GM12878 (cell line): Measurements from ENCODE around the gene TXNL1. TPM values are rescaled to one million over a fixed set of nuclear protein-coding genes. Genes with fewer than 3 reads are reported as not detected.
A peak's percentile ranks its signal among the peaks of the same experiment; 100 is the strongest.

ENCODE experiments used
- ATAC-seq: fragments of 200-7000 bp; cut with Tn5 transposase; 3 replicates; pipeline ENCODE4 v1.9.1; 2020; ENCODE audit warnings: mild to moderate bottlenecking, moderate library complexity
- BruUV-seq: library from RNA; stranded (reverse); fragments of 400-500 nt; replicated peaks from 2 replicates; lab custom pipeline; 2021; lab: Mats Ljungman, UMichigan
- CTCF ChIA-PET: fragments of 300-600 bp; sonication (Branson Sonifier 250); formaldehyde crosslinking; extraction: SDS; loops from one replicate; lab custom pipeline; 2021; ENCODE audit warnings: inconsistent platforms; lab: Yijun Ruan, JAX
- POLR2A ChIA-PET: fragments of 350-600 bp; formaldehyde crosslinking; extraction: SDS; loops from one replicate; lab custom pipeline; 2021; ENCODE audit warnings: inconsistent platforms; lab: Charles Lee
- RAD21 ChIA-PET: fragments of 300-600 bp; sonication (Branson Sonifier 250); formaldehyde crosslinking; loops from one replicate; lab custom pipeline; 2023; ENCODE audit warnings: antibody characterized with exemption; ENCODE audit not compliant: unreplicated experiment; lab: Charles Lee
- SMC1A ChIA-PET: fragments of 300-600 bp; sonication (Branson Sonifier 250); formaldehyde crosslinking; loops from one replicate; lab custom pipeline; 2023; ENCODE audit not compliant: unreplicated experiment, uncharacterized antibody; lab: Charles Lee
- DNase-seq: peaks from one replicate; pipeline ENCODE4 v3.0.0-alpha.2; 2011; ENCODE audit warnings: low read depth, low spot score
- FAIRE-seq: peaks from 3 replicates; lab custom pipeline; 2011; peaks lifted over from hg19 to GRCh38; lab: Jason Lieb, UNC
- H2AFZ ChIP-seq: 2 replicates; pipeline ENCODE4 v1.6.0; 2011; ENCODE audit warnings: low read depth, low read length, control low read depth; ENCODE audit not compliant: control insufficient read depth
- H3K27ac ChIP-seq: 2 replicates; pipeline ENCODE4 v1.5.1; 2011; ENCODE audit warnings: control low read depth; ENCODE audit not compliant: control insufficient read depth, insufficient read depth
- H3K27me3 ChIP-seq, 2 experiments: replicated peaks in 1 of 2; 2 replicates each; pipeline versions ENCODE4 v1.6.0 to v1.6.1; 2011; ENCODE audit warnings: low read length in 1 of 2; ENCODE audit not compliant: control insufficient read depth in 2 of 2, insufficient read depth in 2 of 2
- H3K36me3 ChIP-seq, 2 experiments: 2 replicates each; pipeline ENCODE4 v1.5.1; 2011; ENCODE audit warnings: low read length in 1 of 2; ENCODE audit not compliant: control insufficient read depth in 2 of 2, insufficient read depth in 2 of 2
- H3K4me1 ChIP-seq: 2 replicates; pipeline ENCODE4 v1.6.1; 2011; ENCODE audit warnings: mild to moderate bottlenecking, low read length, moderate library complexity, mixed read lengths; ENCODE audit not compliant: control insufficient read depth, insufficient read depth
- H3K4me2 ChIP-seq: 2 replicates; pipeline ENCODE4 v1.6.0; 2011; ENCODE audit warnings: control low read depth; ENCODE audit not compliant: control insufficient read depth, insufficient read depth
- H3K4me3 ChIP-seq: fragments of 200-600 bp; sonication (generic); 2 replicates; pipeline ENCODE4 v1.5.1; 2016
- H3K79me2 ChIP-seq: 2 replicates; pipeline ENCODE4 v1.6.0; 2011; ENCODE audit warnings: low read length; ENCODE audit not compliant: control insufficient read depth, insufficient read depth
- H3K9ac ChIP-seq: 2 replicates; pipeline ENCODE4 v1.8.0; 2011; ENCODE audit warnings: low read length, control low read depth, mixed read lengths; ENCODE audit not compliant: control insufficient read depth, insufficient read depth
- H3K9me3 ChIP-seq: replicated peaks from 3 replicates; pipeline ENCODE4 v1.5.1; 2011; ENCODE audit warnings: mild to moderate bottlenecking, low read length; ENCODE audit not compliant: control insufficient read depth, insufficient read depth
- H4K20me1 ChIP-seq: 2 replicates; pipeline ENCODE4 v1.6.0; 2011; ENCODE audit not compliant: control insufficient read depth, insufficient read depth
- FOXM1 ChIP-seq: IDR thresholded peaks from 2 replicates; pipeline ENCODE4 v1.6.1; 2012; ENCODE audit warnings: low read depth, mild to moderate bottlenecking, inconsistent platforms, low read length, moderate library complexity
- MTA3 ChIP-seq: IDR thresholded peaks from 2 replicates; pipeline ENCODE4 v1.6.1; 2012; ENCODE audit warnings: low read length, inconsistent platforms, borderline replicate concordance
- NFYA ChIP-seq: IDR thresholded peaks from 2 replicates; pipeline ENCODE4 v1.6.1; 2011; ENCODE audit warnings: low read depth, mild to moderate bottlenecking, low read length, improper control_type of control experiment, borderline replicate concordance
- POLR2A ChIP-seq: IDR thresholded peaks from 2 replicates; pipeline ENCODE4 v1.6.1; 2011; ENCODE audit warnings: low read depth, mild to moderate bottlenecking, low read length
- POLR2AphosphoS2 ChIP-seq: IDR thresholded peaks from 2 replicates; pipeline ENCODE4 v1.6.1; 2011; ENCODE audit warnings: low read depth, mild to moderate bottlenecking, low read length, improper control_type of control experiment, moderate library complexity
- RAD21 ChIP-seq: IDR thresholded peaks from 2 replicates; pipeline ENCODE4 v1.6.1; 2011; ENCODE audit warnings: mild to moderate bottlenecking, low read depth, low read length, moderate library complexity; ENCODE audit not compliant: insufficient read depth
- RB1 ChIP-seq: fragments of 450-650 bp; formaldehyde crosslinking; IDR thresholded peaks from 2 replicates; pipeline ENCODE4 v1.6.1; 2017; ENCODE audit warnings: mild to moderate bottlenecking, borderline replicate concordance
- RCOR1 ChIP-seq: conservative IDR thresholded peaks from 2 replicates; pipeline ENCODE4 v1.6.1; 2012; ENCODE audit warnings: low read depth, low read length, improper control_type of control experiment
- SMC3 ChIP-seq: IDR thresholded peaks from 2 replicates; pipeline ENCODE4 v1.6.1; 2011; ENCODE audit warnings: low read length, improper control_type of control experiment, borderline replicate concordance
- TCF12 ChIP-seq: IDR thresholded peaks from 2 replicates; pipeline ENCODE4 v1.6.1; 2011; ENCODE audit warnings: low read depth, mild to moderate bottlenecking, low read length
- TCF3 ChIP-seq: IDR thresholded peaks from 2 replicates; pipeline ENCODE4 v1.6.1; 2012; ENCODE audit warnings: low read depth, mild to moderate bottlenecking, low read length, borderline replicate concordance; ENCODE audit not compliant: insufficient read depth
- TCF7 ChIP-seq: IDR thresholded peaks from 2 replicates; pipeline ENCODE4 v1.6.1; 2014; ENCODE audit warnings: antibody characterized with exemption, borderline replicate concordance
- ZBED1 ChIP-seq: IDR thresholded peaks from 2 replicates; pipeline ENCODE4 v1.6.1; 2016; ENCODE audit warnings: borderline replicate concordance
- ZNF274 ChIP-seq: IDR thresholded peaks from one replicate; pipeline ENCODE4 v1.8.0; 2011; ENCODE audit not compliant: insufficient read length, insufficient read depth
- WGBS: methylation state at CpG from one replicate; pipeline ENCODE4 v1.1.6; 2016; ENCODE audit warnings: low lambda C conversion rate; ENCODE audit not compliant: insufficient replicate concordance, insufficient coverage; ENCODE audit errors: missing lambda C conversion rate; 5-methylcytosine and 5-hydroxymethylcytosine counted together
- in situ Hi-C: fragments of 300-500 bp; cut with MboI; formaldehyde crosslinking; loops from 9 replicates; pipeline ENCODE4 v1.14.3; 2018; ENCODE audit warnings: mixed read lengths
- intact Hi-C: fragments of 100-400 bp; cut with micrococcal nuclease; formaldehyde crosslinking; loops from one replicate; pipeline ENCODE4 v1.14.2; 2022; ENCODE audit not compliant: unreplicated experiment
- polyA plus RNA-seq, 11 experiments: library from polyadenylated mRNA; depleted of rRNA in 4 of 11; unstranded in 6 of 11; stranded (reverse) in 5 of 11; fragments of >200 nt; fragmentation: Nextera tagmentation in 4 of 11; fragmentation: Illumina TruSeq in 1 of 11; extraction: Ambion mirVana in 4 of 11; extraction: Trizol in 1 of 11; gene quantifications; 1 replicate in 1 of 11; 2 replicates in 10 of 11; pipeline versions ENCODE4 v1.2.1 to v1.2.3, GENCODE V29; 2011 to 2016; ENCODE audit warnings: inconsistent platforms in 2 of 11, missing spikeins in 2 of 11, low read depth in 1 of 11
- total RNA-seq, 4 experiments: library from RNA; depleted of rRNA in 3 of 4; stranded (reverse); fragments of >200 nt in 3 of 4; fragmentation: Illumina TruSeq in 1 of 4; extraction: Trizol in 1 of 4; gene quantifications; 2 replicates each; pipeline versions ENCODE4 v1.2.1 to v1.2.3, GENCODE V29; 2013 to 2021
- TF ChIP-seq, protein P1 (sequence below): fragments of 450-650 bp; IDR thresholded peaks from 2 replicates; pipeline ENCODE4 v1.6.1; 2017; ENCODE audit warnings: borderline replicate concordance
- TF ChIP-seq, protein P2 (sequence below), 3 experiments: IDR thresholded peaks in 2 of 3; conservative IDR thresholded peaks in 1 of 3; 2 replicates each; pipeline ENCODE4 v1.5.1; 2011; ENCODE audit warnings: low read depth in 3 of 3, low read length in 3 of 3, mild to moderate bottlenecking in 3 of 3, control low read depth in 2 of 3, moderate library complexity in 2 of 3, inconsistent platforms in 1 of 3, mixed read lengths in 1 of 3; ENCODE audit not compliant: control insufficient read depth in 2 of 3, insufficient read depth in 1 of 3; ENCODE audit errors: extremely low read depth in 1 of 3
- TF ChIP-seq, protein P3 (sequence below): IDR thresholded peaks from 2 replicates; pipeline ENCODE4 v1.6.1; 2011; ENCODE audit warnings: low read depth, mild to moderate bottlenecking, low read length, moderate library complexity, borderline replicate concordance; ENCODE audit errors: extremely low read depth

TXNL1 gene
- total and polyA plus RNA-seq, 10 of the 15 experiments (the other 5 are each of a cell fraction or from before 2014, with no cell fraction given), result 30.9 to 124 (median 71.2) TPM

DNA sequence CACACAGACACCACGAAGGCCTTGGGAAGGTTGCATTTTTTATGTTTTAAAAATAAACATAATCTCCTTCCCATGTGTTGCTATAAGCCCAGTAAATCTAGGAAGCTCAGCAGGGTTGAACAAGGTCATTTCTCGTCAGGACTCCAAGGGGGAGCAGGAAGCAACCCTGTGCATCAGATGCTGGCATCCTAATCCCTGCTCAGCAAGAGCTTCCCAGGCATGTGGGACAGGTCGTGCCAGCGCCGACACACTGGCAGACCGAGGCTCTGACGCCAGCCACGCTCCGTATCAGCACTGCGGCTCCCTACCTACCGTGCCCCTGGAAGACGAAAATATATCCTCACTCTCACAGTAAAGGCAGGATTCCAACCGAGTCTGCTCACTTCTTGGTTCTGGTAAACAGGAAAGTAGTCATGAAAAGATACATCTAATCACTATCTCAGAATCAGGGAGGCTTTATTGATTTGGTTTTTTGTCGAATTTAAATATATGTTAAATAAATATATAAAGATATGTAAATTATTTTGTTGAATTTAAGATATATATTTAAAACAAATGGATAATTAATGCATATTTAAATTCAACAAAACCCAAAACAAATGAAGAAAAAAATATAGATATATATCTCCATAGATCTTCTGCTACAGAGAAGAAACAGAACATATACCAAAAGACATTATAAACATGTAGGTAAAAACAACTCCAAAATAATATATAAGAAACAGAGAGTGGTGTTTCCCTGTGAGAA lies 61.4 kb downstream of the TXNL1 start (continued):
- TF ChIP-seq TCF7, result no peak
- TF ChIP-seq, all 136 proteins: peak for 0

DNA sequence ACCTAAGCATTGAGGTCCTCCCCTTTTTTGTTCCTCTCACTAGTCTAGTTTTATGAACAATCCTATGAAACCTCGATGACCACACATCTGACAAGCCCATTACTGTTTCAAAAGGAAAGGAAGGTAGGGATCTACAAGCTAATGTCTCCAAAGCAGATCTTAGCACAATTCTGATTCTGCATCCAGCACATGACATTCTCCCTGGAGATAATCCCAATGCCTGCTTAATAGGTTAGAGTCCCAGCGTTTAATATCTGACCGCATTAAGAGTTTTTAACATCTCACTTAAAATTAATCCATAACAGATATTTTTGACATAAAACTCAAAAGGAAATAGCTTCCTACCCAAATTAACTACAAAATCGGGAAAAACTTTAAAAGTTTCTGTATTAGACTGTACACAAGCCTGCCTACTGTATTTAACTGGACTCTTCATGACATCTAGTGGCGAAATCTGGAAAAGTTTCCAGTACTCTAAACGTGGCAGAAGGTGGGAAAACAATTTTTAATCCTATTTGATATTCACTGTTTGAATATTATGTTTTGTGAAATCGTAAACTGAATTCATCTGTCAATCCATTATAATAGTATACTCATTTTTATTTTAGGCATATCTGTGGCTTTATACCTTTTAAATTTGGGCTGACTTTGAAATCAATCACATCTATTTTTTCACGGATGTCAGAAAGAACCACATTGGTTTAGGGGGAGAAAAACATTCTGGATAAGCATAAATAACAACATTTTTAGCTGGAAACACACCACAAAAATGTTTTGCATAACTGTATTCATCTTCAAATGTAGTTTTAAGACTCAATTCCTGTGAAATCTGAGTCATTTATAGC lies 62.4 kb downstream of the TXNL1 start:
- H3K79me2 ChIP-seq, result no peaks in the 10 kb centered on the region
- ATAC-seq (peak; percentile 90), FAIRE-seq (peak; percentile 96), DNase-seq (no peak)
- POLR2A ChIA-PET, result no interaction called here
- no peak overlapping the region for H3K9ac ChIP-seq
- H3K4me2 ChIP-seq, result no peak overlapping the region
- 38% methylated on average over 8 of the region's 8 CpGs for WGBS
- RAD21 ChIA-PET, result interaction anchor here (0.7 to 1.9 kb wide), 14 partner anchors 9 to 1341 kb away, joined by 3 to 6 read pairs (median 3); no protein-coding TSS in a partner anchor
- no peak overlapping the region for H3K4me3 ChIP-seq
- H3K36me3 ChIP-seq, result no peaks in the 10 kb centered on the region
- BruUV-seq, result no TSS peak
- TF ChIP-seq RAD21 (peak; percentile 89), TCF3 (no peak), POLR2AphosphoS2 (no peak), NFYA (no peak), RB1 (peak; percentile 48; the same call in 1 of the 2 replicates), SMC3 (peak; percentile 70), POLR2A (no peak), RCOR1 (no peak), ZBED1 (no peak), ZNF274 (no peak), TCF12 (no peak), MTA3 (no peak), FOXM1 (no peak)
- TF ChIP-seq, protein P1, sequence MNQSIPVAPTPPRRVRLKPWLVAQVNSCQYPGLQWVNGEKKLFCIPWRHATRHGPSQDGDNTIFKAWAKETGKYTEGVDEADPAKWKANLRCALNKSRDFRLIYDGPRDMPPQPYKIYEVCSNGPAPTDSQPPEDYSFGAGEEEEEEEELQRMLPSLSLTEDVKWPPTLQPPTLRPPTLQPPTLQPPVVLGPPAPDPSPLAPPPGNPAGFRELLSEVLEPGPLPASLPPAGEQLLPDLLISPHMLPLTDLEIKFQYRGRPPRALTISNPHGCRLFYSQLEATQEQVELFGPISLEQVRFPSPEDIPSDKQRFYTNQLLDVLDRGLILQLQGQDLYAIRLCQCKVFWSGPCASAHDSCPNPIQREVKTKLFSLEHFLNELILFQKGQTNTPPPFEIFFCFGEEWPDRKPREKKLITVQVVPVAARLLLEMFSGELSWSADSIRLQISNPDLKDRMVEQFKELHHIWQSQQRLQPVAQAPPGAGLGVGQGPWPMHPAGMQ, result no peak
- TF ChIP-seq, protein P2, sequence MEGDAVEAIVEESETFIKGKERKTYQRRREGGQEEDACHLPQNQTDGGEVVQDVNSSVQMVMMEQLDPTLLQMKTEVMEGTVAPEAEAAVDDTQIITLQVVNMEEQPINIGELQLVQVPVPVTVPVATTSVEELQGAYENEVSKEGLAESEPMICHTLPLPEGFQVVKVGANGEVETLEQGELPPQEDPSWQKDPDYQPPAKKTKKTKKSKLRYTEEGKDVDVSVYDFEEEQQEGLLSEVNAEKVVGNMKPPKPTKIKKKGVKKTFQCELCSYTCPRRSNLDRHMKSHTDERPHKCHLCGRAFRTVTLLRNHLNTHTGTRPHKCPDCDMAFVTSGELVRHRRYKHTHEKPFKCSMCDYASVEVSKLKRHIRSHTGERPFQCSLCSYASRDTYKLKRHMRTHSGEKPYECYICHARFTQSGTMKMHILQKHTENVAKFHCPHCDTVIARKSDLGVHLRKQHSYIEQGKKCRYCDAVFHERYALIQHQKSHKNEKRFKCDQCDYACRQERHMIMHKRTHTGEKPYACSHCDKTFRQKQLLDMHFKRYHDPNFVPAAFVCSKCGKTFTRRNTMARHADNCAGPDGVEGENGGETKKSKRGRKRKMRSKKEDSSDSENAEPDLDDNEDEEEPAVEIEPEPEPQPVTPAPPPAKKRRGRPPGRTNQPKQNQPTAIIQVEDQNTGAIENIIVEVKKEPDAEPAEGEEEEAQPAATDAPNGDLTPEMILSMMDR (IDR thresholded peaks at IDR 0.05 in 2 of 3, conservative IDR thresholded peaks at IDR 0.05 in 1 of 3; ENCODE audit: control insufficient read depth in 2 of 3, extremely low read depth in 1 of 3, insufficient read depth in 1 of 3, low read depth in 3 of 3, low read length in 3 of 3), result peak; percentile 44 to 57 (median 49); a peak in 5 of 6 replicates
- TF ChIP-seq, protein P3, sequence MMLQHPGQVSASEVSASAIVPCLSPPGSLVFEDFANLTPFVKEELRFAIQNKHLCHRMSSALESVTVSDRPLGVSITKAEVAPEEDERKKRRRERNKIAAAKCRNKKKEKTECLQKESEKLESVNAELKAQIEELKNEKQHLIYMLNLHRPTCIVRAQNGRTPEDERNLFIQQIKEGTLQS, result no peak
- CTCF ChIA-PET, result interaction anchor here (0.7 to 5.1 kb wide), 35 partner anchors 9 to 1341 kb away, joined by 3 to 60 read pairs (median 4); no protein-coding TSS in a partner anchor
- H3K4me1 ChIP-seq, result no peaks in the 10 kb centered on the region
- no peak overlapping the region for H3K27ac ChIP-seq
- H2AFZ ChIP-seq, result no peak overlapping the region
- H4K20me1 ChIP-seq, result no peaks in the 10 kb centered on the region
- H3K9me3 ChIP-seq, result no peaks in the 10 kb centered on the region
- in situ Hi-C loops (loop anchor here (10.0 to 25.0 kb wide), 3 partner anchors 1241 to 1889 kb away; no protein-coding TSS in a partner anchor), intact Hi-C loops (loop anchor here (1.0 to 10.0 kb wide), 4 partner anchors 461 to 1340 kb away; no protein-coding TSS in a partner anchor)
- SMC1A ChIA-PET, result interaction anchor here (0.6 to 4.9 kb wide), 23 partner anchors 9 to 1901 kb away, joined by 3 to 28 read pairs (median 4); no protein-coding TSS in a partner anchor
- no peaks in the 10 kb centered on the region; a peak in 1 of 4 replicates for H3K27me3 ChIP-seq
